ENCODE results near the gene BOLA3.
"Not testable (repeated sequence)": the region's sequence is repeated elsewhere in the genome, so short reads cannot be mapped to it uniquely, and the experiment has no call there.

The BOLA3 gene

DNA sequence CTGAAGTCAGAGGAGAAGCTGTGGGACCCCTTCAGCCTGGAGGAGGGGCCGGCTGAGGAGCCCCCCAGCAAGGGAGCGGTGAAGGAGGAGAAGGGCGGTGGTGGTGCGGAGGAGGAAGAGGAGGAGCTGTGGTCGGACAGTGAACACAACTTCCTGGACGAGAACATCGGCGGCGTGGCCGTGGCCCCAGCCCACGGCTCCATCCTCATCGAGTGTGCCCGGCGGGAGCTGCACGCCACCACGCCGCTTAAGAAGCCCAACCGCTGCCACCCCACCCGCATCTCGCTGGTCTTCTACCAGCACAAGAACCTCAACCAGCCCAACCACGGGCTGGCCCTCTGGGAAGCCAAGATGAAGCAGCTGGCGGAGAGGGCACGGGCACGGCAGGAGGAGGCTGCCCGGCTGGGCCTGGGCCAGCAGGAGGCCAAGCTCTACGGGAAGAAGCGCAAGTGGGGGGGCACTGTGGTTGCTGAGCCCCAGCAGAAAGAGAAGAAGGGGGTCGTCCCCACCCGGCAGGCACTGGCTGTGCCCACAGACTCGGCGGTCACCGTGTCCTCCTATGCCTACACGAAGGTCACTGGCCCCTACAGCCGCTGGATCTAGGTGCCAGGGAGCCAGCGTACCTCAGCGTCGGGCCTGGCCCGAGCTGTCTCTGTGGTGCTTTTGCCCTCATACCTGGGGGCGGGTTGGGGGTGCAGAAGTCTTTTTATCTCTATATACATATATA, 46.0 kb downstream of the BOLA3 start:
- DNase-seq, result no peak

GRCh38 chr2:74100254-74101216, 47.2 kb downstream of the BOLA3 start:
- no peak for DNase-seq

- no peak for DNase-seq
Observed at GRCh38 chr2:74099835-74100234, 47.9 kb downstream of the BOLA3 start.

DNA sequence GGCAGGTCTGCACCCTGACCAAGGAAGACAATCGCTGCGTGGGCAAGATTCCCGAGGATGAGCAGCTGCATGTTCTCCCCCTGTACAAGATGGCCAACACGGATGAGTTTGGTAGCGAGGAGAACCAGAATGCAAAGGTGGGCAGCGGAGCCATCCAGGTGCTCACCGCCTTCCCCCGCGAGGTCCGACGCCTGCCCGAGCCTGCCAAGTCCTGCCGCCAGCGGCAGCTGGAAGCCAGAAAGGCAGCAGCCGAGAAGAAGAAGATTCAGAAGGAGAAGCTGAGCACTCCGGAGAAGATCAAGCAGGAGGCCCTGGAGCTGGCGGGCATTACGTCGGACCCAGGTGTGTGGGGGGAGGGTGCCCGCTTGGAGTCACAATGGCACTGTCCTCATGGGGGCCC, 48.4 kb downstream of the BOLA3 start:
- no peak for DNase-seq

- no peak for DNase-seq
Observed at GRCh38 chr2:74097574-74097973, 50.1 kb downstream of the BOLA3 start.

DNA sequence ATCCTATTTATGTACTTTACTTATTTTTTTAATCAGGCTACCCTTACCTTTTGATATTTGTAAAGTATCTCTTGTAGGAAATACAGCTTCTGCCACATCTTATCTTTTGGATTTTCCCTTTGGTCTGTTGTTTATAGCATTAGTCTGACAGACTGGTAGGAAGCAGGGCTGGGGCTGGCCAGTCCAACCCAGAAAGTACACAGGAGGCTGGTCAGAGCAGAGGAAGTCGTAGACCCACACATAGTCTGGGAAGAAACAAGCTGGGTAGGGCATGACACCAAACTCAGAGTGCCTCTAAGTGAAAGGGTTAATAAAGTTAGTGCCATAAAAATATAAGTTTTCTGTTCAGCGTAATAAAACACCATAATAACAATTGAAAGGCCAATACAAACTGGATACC, 51.7 kb downstream of the BOLA3 start:
- no peak for DNase-seq

- no peak for DNase-seq
Observed at GRCh38 chr2:74095632-74096031, 52.1 kb downstream of the BOLA3 start.

DNA sequence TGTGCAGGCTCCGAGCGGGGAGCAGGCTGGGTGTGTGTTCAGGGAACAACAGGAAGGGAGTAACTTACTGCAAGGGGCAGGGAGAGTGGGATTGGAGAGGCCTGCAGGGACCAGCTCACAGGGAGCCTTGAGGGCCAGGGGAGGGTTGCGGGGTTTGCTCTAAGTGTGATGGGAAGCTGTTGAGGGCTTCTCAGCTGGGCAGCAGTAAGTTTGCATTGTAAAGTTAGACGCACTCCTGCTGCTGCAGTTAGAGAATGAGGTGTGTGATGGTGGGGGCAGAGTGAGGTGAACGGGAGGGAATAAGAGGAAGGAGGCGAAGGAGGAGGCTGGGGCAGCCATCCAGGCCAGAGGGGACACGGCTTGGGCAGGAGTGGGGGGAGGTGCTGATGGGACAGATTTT, 53.4 kb downstream of the BOLA3 start:
- DNase-seq, result no peak

DNA sequence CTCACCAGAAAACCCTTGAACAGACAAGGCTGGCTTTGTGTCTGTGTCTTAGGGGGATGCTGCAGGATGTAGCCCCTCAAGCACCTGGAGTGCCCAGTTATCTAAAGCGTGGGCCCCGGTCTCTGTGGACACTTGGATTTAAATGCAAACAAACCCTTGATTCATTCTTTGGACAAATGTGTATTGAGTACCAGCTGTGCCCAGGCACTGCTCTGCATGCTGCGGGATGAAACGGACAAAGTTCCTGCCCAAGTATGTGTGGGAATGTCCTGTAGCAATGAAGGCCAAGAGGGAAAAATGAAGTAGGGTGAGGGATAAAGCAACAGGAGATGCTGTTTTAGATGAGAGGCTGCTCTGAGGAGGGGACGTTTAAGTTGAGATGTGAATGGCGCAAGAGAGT, 53.9 kb downstream of the BOLA3 start:
- no peak for DNase-seq

DNA sequence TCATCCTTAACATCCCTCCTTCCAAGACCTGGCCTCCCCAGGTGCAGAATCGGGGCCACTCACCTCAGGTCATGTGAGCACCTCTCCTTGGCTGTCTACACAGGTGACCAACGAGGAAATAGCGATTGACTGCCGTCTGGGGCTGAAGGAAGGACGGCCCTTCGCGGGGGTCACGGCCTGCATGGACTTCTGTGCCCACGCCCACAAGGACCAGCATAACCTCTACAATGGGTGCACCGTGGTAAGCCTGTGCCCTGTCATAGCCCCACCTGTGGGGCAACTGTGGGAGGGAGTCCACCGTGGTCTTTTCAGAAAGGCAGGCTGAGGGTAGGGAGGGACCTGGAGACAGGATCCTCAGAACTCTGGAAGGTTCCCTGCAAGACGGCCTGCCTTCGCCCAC, 54.3 kb downstream of the BOLA3 start:
- no peak for DNase-seq

DNA sequence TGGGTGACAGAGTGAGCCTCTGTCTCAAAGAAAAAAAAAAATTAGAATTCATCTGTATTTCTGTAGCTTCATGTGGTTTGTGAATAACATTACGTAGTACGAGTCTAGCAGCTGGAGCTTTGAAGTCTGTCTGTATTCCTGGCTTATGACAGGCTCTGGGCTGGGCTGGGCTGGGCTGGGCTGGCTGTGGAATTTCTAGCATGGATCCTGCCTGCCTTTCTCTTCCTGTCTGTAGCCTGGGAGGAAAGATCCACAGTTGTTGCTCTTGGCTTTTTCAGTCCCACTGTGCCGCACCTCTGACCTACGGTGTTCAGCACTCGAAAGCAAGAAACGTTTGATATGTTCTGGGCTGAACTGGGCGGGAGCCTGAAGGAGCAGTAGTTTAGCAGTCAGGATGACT, 55.4 kb downstream of the BOLA3 start:
- no peak for DNase-seq

GRCh38 chr2:74091391-74091790, 56.3 kb downstream of the BOLA3 start:
- no peak for DNase-seq

GRCh38 chr2:74089816-74090745, 57.6 kb downstream of the BOLA3 start:
- DNase-seq, result no peak

GRCh38 chr2:74088676-74089075, 59.0 kb downstream of the BOLA3 start:
- not testable (repeated sequence) for DNase-seq

DNA sequence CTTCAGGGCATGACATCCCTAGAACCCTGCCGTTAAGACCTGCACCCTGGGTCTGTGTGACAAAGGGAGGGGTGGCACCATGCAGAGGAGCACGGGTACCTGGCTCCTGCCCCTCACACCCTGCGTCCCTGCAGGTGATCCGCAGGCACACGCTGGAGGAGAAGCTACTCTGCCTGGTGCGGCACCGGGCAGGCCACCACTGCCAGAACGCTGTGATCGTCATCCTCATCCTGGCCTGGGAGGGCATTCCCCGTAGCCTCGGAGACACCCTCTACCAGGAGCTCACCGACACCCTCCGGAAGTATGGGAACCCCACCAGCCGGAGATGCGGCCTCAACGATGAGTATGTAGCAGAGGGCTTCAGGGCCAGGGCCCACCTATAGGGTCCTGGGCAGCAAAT, 60.0 kb downstream of the BOLA3 start:
- no peak for DNase-seq

DNA sequence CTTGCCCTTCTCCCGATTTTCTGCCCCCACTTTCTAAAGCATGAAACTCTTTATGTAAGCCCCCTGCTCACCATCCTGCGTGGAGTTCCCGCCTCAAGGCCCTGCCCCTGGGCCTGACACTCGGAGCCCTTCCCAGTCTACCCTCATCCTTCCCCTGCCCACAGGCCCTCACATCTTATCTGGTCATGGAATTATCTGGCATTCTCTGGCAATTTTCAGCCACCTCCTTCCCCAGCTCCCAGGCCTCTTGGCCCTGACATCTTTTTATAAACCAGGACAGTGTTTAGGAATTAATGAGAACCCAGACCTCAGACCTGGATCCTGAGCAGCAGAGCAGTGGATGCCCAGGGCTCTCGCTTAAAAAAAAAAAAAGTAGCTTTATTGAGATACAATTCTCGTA, 61.7 kb downstream of the BOLA3 start:
- DNase-seq, result no peak

Data from fibroblast of skin of right quadriceps (primary cell).